Panc1 (cell line): ENCODE measurements around the gene RIPOR3. TPM values are rescaled to one million over a fixed set of nuclear protein-coding genes. Genes with fewer than 3 reads are reported as not detected.

Experiments used
- ATAC-seq: fragments of 200-7000 bp; cut with Tn5 transposase; 2 replicates; pipeline ENCODE4 v1.9.1; 2020; ENCODE audit warnings: mild to moderate bottlenecking, moderate library complexity
- BruUV-seq: library from RNA; stranded (reverse); fragments of 400-500 nt; replicated peaks from 2 replicates; lab custom pipeline; 2021; lab: Mats Ljungman, UMichigan
- CTCF ChIA-PET: fragments of 300-600 bp; sonication (Branson Sonifier 250); formaldehyde crosslinking; loops from one replicate; lab custom pipeline; 2022; ENCODE audit warnings: antibody characterized with exemption; lab: Charles Lee
- POLR2A ChIA-PET: fragments of 300-600 bp; sonication (Branson Sonifier 250); formaldehyde crosslinking; loops from one replicate; lab custom pipeline; 2022; ENCODE audit warnings: antibody characterized with exemption; lab: Charles Lee
- DNase-seq: peaks from one replicate; pipeline ENCODE4 v3.0.0-alpha.2; 2010; ENCODE audit warnings: low read depth, low spot score
- H3K27ac ChIP-seq: 2 replicates; pipeline ENCODE4 v1.5.1; 2011; ENCODE audit warnings: mild to moderate bottlenecking, low read length, inconsistent platforms
- H3K27me3 ChIP-seq: fragments of 200-500 bp; sonication (Bioruptor generic); 2 replicates; pipeline ENCODE4 v1.6.0; 2014; ENCODE audit warnings: low read length, inconsistent platforms; ENCODE audit not compliant: control insufficient read depth, insufficient read depth
- H3K36me3 ChIP-seq: fragments of 200-500 bp; sonication (Bioruptor generic); 2 replicates; pipeline ENCODE4 v1.5.1; 2014; ENCODE audit warnings: inconsistent platforms, mild to moderate bottlenecking, low read length, moderate library complexity; ENCODE audit not compliant: control insufficient read depth, insufficient read depth
- H3K4me1 ChIP-seq: 2 replicates; pipeline ENCODE4 v1.5.1; 2011; ENCODE audit warnings: inconsistent platforms, mild to moderate bottlenecking, low read length, moderate library complexity; ENCODE audit not compliant: control insufficient read depth, insufficient read depth
- H3K4me3 ChIP-seq, 2 experiments: 2 replicates each; pipeline ENCODE4 v1.5.1; 2011 to 2012; ENCODE audit warnings: low read depth in 2 of 2, low read length in 2 of 2, mild to moderate bottlenecking in 2 of 2, inconsistent platforms in 1 of 2, moderate library complexity in 1 of 2
- H3K9me3 ChIP-seq: fragments of 200-500 bp; sonication (Bioruptor generic); 2 replicates; pipeline ENCODE4 v1.5.1; 2014; ENCODE audit warnings: low read depth, mild to moderate bottlenecking, inconsistent platforms, low read length, moderate library complexity; ENCODE audit not compliant: control insufficient read depth, insufficient read depth
- POLR2AphosphoS5 ChIP-seq: IDR thresholded peaks from 2 replicates; pipeline ENCODE4 v1.6.1; 2012; ENCODE audit warnings: mild to moderate bottlenecking, low read depth, low read length, moderate library complexity
- SIN3A ChIP-seq: IDR thresholded peaks from 2 replicates; pipeline ENCODE4 v1.6.1; 2012; ENCODE audit warnings: low read depth, mild to moderate bottlenecking, low read length, moderate library complexity, borderline replicate concordance; ENCODE audit not compliant: insufficient read depth
- TCF7L2 ChIP-seq: IDR thresholded peaks from 2 replicates; pipeline ENCODE4 v1.6.1; 2011; ENCODE audit warnings: mild to moderate bottlenecking, low read depth, low read length, inconsistent platforms
- in situ Hi-C: cut with HindIII; loops from 2 replicates; pipeline ENCODE4 v1.10.0; 2016; ENCODE audit warnings: low sequenced_read_pairs, low pct_unique_long_range_greater_than_20kb
- intact Hi-C: fragments of 100-400 bp; cut with micrococcal nuclease; formaldehyde crosslinking; loops from one replicate; pipeline ENCODE4 v1.10.0; 2022; ENCODE audit not compliant: unreplicated experiment
- total RNA-seq: library from RNA; stranded (reverse); gene quantifications from one replicate; pipeline ENCODE4 v1.2.1, GENCODE V29; 2021; ENCODE audit not compliant: unreplicated experiment
- TF ChIP-seq, protein P1 (sequence below): fragments of 450-650 bp; IDR thresholded peaks from 2 replicates; pipeline ENCODE4 v1.5.1; 2017; ENCODE audit warnings: mild to moderate bottlenecking
- TF ChIP-seq, protein P2 (sequence below), 2 experiments: IDR thresholded peaks; 2 replicates each; pipeline ENCODE4 v1.6.1; 2011 to 2012; ENCODE audit warnings: low read depth in 2 of 2, control low read depth in 1 of 2, low read length in 1 of 2, mild to moderate bottlenecking in 1 of 2, moderate library complexity in 1 of 2; ENCODE audit not compliant: insufficient read depth in 1 of 2

Gene RIPOR3
- total RNA-seq, 1 experiment from 2014 or later = 92.5 TPM

DNA sequence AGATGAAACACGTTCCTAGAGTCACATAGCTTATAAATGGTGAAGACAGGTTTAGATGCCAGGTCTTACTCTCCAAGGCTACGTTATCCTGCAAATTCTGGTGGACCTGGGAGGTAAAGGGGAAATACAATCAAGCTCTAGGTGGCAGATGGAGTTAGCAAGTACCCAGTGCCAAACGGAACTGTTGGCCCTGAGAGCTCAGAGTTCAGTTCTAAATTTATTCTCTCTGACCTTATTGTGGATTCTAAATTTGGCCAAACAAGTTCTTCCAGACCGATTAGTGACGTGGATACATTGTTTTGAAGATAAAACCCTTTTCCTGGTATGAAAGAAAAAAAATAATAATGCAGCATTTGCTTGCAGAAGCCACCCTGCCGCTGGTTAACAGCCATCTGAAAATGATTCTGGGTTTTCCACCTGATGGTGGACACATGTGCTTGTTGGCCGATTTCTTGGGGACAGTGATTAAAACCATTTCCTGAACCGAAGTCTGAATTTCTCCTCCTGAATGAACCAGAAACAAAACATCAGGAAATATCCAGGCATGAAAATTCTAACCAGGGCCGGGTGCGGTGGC, 32.5 kb downstream of the RIPOR3 start:
- in situ Hi-C loops = no loop called here
- TSS peak; percentile 47 for BruUV-seq
- TF ChIP-seq TCF7L2 (no peak), SIN3A (no peak), POLR2AphosphoS5 (no peak)
- TF ChIP-seq, protein P1, sequence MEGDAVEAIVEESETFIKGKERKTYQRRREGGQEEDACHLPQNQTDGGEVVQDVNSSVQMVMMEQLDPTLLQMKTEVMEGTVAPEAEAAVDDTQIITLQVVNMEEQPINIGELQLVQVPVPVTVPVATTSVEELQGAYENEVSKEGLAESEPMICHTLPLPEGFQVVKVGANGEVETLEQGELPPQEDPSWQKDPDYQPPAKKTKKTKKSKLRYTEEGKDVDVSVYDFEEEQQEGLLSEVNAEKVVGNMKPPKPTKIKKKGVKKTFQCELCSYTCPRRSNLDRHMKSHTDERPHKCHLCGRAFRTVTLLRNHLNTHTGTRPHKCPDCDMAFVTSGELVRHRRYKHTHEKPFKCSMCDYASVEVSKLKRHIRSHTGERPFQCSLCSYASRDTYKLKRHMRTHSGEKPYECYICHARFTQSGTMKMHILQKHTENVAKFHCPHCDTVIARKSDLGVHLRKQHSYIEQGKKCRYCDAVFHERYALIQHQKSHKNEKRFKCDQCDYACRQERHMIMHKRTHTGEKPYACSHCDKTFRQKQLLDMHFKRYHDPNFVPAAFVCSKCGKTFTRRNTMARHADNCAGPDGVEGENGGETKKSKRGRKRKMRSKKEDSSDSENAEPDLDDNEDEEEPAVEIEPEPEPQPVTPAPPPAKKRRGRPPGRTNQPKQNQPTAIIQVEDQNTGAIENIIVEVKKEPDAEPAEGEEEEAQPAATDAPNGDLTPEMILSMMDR = no peak
- TF ChIP-seq, protein P2, sequence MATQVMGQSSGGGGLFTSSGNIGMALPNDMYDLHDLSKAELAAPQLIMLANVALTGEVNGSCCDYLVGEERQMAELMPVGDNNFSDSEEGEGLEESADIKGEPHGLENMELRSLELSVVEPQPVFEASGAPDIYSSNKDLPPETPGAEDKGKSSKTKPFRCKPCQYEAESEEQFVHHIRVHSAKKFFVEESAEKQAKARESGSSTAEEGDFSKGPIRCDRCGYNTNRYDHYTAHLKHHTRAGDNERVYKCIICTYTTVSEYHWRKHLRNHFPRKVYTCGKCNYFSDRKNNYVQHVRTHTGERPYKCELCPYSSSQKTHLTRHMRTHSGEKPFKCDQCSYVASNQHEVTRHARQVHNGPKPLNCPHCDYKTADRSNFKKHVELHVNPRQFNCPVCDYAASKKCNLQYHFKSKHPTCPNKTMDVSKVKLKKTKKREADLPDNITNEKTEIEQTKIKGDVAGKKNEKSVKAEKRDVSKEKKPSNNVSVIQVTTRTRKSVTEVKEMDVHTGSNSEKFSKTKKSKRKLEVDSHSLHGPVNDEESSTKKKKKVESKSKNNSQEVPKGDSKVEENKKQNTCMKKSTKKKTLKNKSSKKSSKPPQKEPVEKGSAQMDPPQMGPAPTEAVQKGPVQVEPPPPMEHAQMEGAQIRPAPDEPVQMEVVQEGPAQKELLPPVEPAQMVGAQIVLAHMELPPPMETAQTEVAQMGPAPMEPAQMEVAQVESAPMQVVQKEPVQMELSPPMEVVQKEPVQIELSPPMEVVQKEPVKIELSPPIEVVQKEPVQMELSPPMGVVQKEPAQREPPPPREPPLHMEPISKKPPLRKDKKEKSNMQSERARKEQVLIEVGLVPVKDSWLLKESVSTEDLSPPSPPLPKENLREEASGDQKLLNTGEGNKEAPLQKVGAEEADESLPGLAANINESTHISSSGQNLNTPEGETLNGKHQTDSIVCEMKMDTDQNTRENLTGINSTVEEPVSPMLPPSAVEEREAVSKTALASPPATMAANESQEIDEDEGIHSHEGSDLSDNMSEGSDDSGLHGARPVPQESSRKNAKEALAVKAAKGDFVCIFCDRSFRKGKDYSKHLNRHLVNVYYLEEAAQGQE (IDR thresholded peaks at IDR 0.05; ENCODE audit: insufficient read depth in 1 of 2, low read depth in 2 of 2, low read length in 1 of 2) = no peak
- DNase-seq (no peak), ATAC-seq (no peak)
- no peaks in the 10 kb centered on the region for H3K27me3 ChIP-seq
- peaks cover 63% of the 10 kb centered on the region for H3K4me1 ChIP-seq
- H3K9me3 ChIP-seq = no peaks in the 10 kb centered on the region
- H3K4me3 ChIP-seq = no peak overlapping the region
- CTCF ChIA-PET = interaction anchor here (0.7 kb wide), 1 partner anchor 66 kb away, joined by 3 read pairs; no protein-coding TSS in a partner anchor
- POLR2A ChIA-PET = interaction anchor here (0.6 kb wide), 1 partner anchor 14 kb away, joined by 3 read pairs; no protein-coding TSS in a partner anchor
- no peaks in the 10 kb centered on the region for H3K36me3 ChIP-seq
- intact Hi-C loops = no loop called here
- H3K27ac ChIP-seq = peak overlapping the region; percentile 92

GRCh38 chr20:50655311-50655880, 35.9 kb downstream of the RIPOR3 start:
- Histone ChIP-seq H3K9me3 (no peaks in the 10 kb centered on the region), H3K4me1 (peaks cover 57% of the 10 kb centered on the region), H3K27me3 (no peaks in the 10 kb centered on the region), H3K27ac (peak overlapping the region; percentile 92), H3K36me3 (no peaks in the 10 kb centered on the region), H3K4me3 (peak overlapping the region in 1 of 2 experiments; percentile 28; a peak in 2 of 4 replicates)
- ChIA-PET POLR2A (no interaction called here), CTCF (no interaction called here)
- peak; percentile 51 for ATAC-seq
- no TSS peak for BruUV-seq
- TF ChIP-seq SIN3A = no peak
- TF ChIP-seq, protein P1 = no peak
- no peak for TF ChIP-seq POLR2AphosphoS5
- intact Hi-C loops = no loop called here
- in situ Hi-C loops = no loop called here
- no peak for DNase-seq
